Kidney (tissue), 14 donors: ENCODE measurements around the gene B3GALT6. TPM values are rescaled to one million over a fixed set of nuclear protein-coding genes. Genes with fewer than 3 reads are reported as not detected.

Experiments
- DNase-seq, 5 donors: peaks; one replicate each; pipeline ENCODE4 v3.0.0-alpha.2; 2013 to 2020
- FAIRE-seq: peaks from 2 replicates; lab custom pipeline; 2012; peaks lifted over from hg19 to GRCh38; lab: Jason Lieb, UNC
- H3K27ac ChIP-seq, 2 donors: one replicate each; pipeline ENCODE4 v1.7.0; 2013; ENCODE audit warnings: low read depth in 2 of 2, low read length in 2 of 2, inconsistent platforms in 1 of 2
- H3K27me3 ChIP-seq: one replicate; pipeline ENCODE4 v1.7.1; 2013; ENCODE audit warnings: low read length, inconsistent platforms; ENCODE audit not compliant: control insufficient read depth, insufficient read depth
- H3K36me3 ChIP-seq, 3 donors: one replicate each; pipeline versions ENCODE4 v1.7.0 to v1.7.1; 2013; ENCODE audit warnings: low read length in 3 of 3, control low read depth in 1 of 3, inconsistent platforms in 1 of 3; ENCODE audit not compliant: insufficient read depth in 3 of 3, control insufficient read depth in 2 of 3
- H3K4me1 ChIP-seq, 3 donors: one replicate each; pipeline versions ENCODE4 v1.7.0 to v1.7.1; 2013; ENCODE audit warnings: low read length in 3 of 3, inconsistent platforms in 1 of 3, low read depth in 1 of 3; ENCODE audit not compliant: control insufficient read depth in 2 of 3, insufficient read depth in 2 of 3
- H3K4me3 ChIP-seq, 3 donors: one replicate each; pipeline versions ENCODE4 v1.7.0 to v1.8.1; 2013; ENCODE audit warnings: low read length in 3 of 3, control low read depth in 1 of 3, inconsistent platforms in 1 of 3
- H3K9ac ChIP-seq, 3 donors: one replicate each; pipeline versions ENCODE4 v1.7.0 to v1.7.1; 2013; ENCODE audit warnings: low read length in 3 of 3, control low read depth in 1 of 3, inconsistent platforms in 1 of 3
- H3K9me3 ChIP-seq, 3 donors: one replicate each; pipeline versions ENCODE4 v1.7.0 to v1.7.1; 2013; ENCODE audit warnings: low read length in 3 of 3, control low read depth in 1 of 3, inconsistent platforms in 1 of 3; ENCODE audit not compliant: control insufficient read depth in 2 of 3, insufficient read depth in 1 of 3
- CTCF ChIP-seq: IDR thresholded peaks from 3 replicates; pipeline ENCODE4 v1.5.1; 2012; ENCODE audit warnings: mild to moderate bottlenecking, moderate library complexity, borderline replicate concordance; ENCODE audit not compliant: insufficient read depth; ENCODE audit errors: extremely low read depth
- intact Hi-C: fragments of 100-400 bp; cut with DNase I; formaldehyde crosslinking; loops from one replicate; pipeline ENCODE4 v1.11.1; 2022
- polyA plus RNA-seq: library from polyadenylated mRNA; stranded (reverse); fragments of 350-450 nt; fragmentation: Illumina TruSeq; extraction: RNeasy Lipid Tissue Mini Kit (QIAGEN cat#74804); gene quantifications from one replicate; pipeline ENCODE4 v1.2.3, GENCODE V29; 2014; ENCODE audit warnings: low read depth, low replicate concordance; ENCODE audit not compliant: insufficient read depth
- total RNA-seq: library from RNA; stranded (reverse); fragmentation: NEBNext Ultra II Directional; extraction: Animal tissue kit (Norgen Biotek cat#: 25700); gene quantifications from one replicate; pipeline ENCODE4 v1.2.1, GENCODE V29; 2021
- donor health status: control.
- donor health status: control.
- donor health status: control.
- donor health status: control.
- donor health status: control.
- donor health status: DM: yes; HTN: yes; CAD: no.
- donor health status: Normal renal cell carcinoma (clear cell type).

The B3GALT6 gene
- total and polyA plus RNA-seq, 2 donors from 2014 or later = 13.7 to 20.3 TPM

- peak overlapping the region in 1 of 2 donors; percentile 32 for H3K27ac ChIP-seq
- FAIRE-seq = no peak
- peak overlapping the region in 2 of 3 donors; percentile 51 to 61 for H3K9ac ChIP-seq
- no peaks in the 10 kb centered on the region for H3K9me3 ChIP-seq
- TF ChIP-seq CTCF = peak; percentile 27
- no peaks in the 10 kb centered on the region for H3K27me3 ChIP-seq
- intact Hi-C loops = no loop called here
- DNase-seq = peak in 1 of 5 donors; percentile 57
- peak overlapping the region; percentile 44 to 87 (median 49) for H3K4me3 ChIP-seq
- H3K36me3 ChIP-seq = peaks cover 0 to 5% (median 0%) of the 10 kb centered on the region in 3 donors
- peaks cover 0 to 29% (median 25%) of the 10 kb centered on the region in 3 donors for H3K4me1 ChIP-seq
Measured at GRCh38 chr1:1274299-1274930, 42.4 kb downstream of the B3GALT6 start.

GRCh38 chr1:1274931-1275431, 42.9 kb downstream of the B3GALT6 start:
- FAIRE-seq = no peak
- intact Hi-C loops = no loop called here
- DNase-seq = peak in 1 of 5 donors; percentile 76
- Histone ChIP-seq H3K27me3 (no peaks in the 10 kb centered on the region), H3K4me1 (peaks cover 0 to 29% (median 25%) of the 10 kb centered on the region in 3 donors), H3K9ac (no peak overlapping the region), H3K9me3 (no peaks in the 10 kb centered on the region), H3K27ac (no peak overlapping the region), H3K36me3 (peaks cover 0 to 5% (median 0%) of the 10 kb centered on the region in 3 donors), H3K4me3 (peak overlapping the region in 1 of 3 donors; percentile 87)
- TF ChIP-seq CTCF = no peak

GRCh38 chr1:1275836-1276235, 43.8 kb downstream of the B3GALT6 start:
- Histone ChIP-seq H3K9ac (no peak overlapping the region), H3K27ac (no peak overlapping the region), H3K36me3 (peaks cover 0 to 5% (median 0%) of the 10 kb centered on the region in 3 donors), H3K4me3 (no peak overlapping the region), H3K4me1 (peaks cover 0 to 23% (median 22%) of the 10 kb centered on the region in 3 donors), H3K27me3 (no peaks in the 10 kb centered on the region), H3K9me3 (no peaks in the 10 kb centered on the region)
- FAIRE-seq = no peak
- no peak for TF ChIP-seq CTCF
- DNase-seq = no peak
- intact Hi-C loops = no loop called here
